ENCODE results near the gene ADCY9.

GRCh38 chr16:3999479-4000325, 116.5 kb downstream of the ADCY9 start:
- no peak for TF ChIP-seq CTCF (IDR thresholded peaks at IDR 0.05 in 2 of 3, conservative IDR thresholded peaks at IDR 0.05 in 1 of 3; ENCODE audit: borderline replicate concordance in 1 of 3, insufficient read depth in 1 of 3, low read depth in 2 of 3, low read length in 2 of 3)
- TF ChIP-seq EZH2 (IDR thresholded peaks at IDR 0.05) = no peak
- TF ChIP-seq REST (IDR thresholded peaks at IDR 0.05; ENCODE audit: low read depth) = no peak
- no peak for TF ChIP-seq CEBPB (IDR thresholded peaks at IDR 0.05; ENCODE audit: low read depth)
- TF ChIP-seq EZH2phosphoT487 (IDR thresholded peaks at IDR 0.05; ENCODE audit: borderline replicate concordance) = no peak
- no peak for TF ChIP-seq ZFX (IDR thresholded peaks at IDR 0.05)
- no peak for TF ChIP-seq ZNF274 (IDR thresholded peaks at IDR 0.05; ENCODE audit: low read depth, low read length)
- no peak for TF ChIP-seq POLR2AphosphoS5 (IDR thresholded peaks at IDR 0.05; ENCODE audit: low read depth, low read length)
- no peak for TF ChIP-seq SRF (IDR thresholded peaks at IDR 0.05; ENCODE audit: low read depth)
- TF ChIP-seq SIN3A (IDR thresholded peaks at IDR 0.05; ENCODE audit: low read depth) = no peak
- no peak for TF ChIP-seq EGR1 (IDR thresholded peaks at IDR 0.05; ENCODE audit: low read depth)
- no peak for TF ChIP-seq POLR2A (IDR thresholded peaks at IDR 0.05; ENCODE audit: borderline replicate concordance, extremely low read depth, insufficient read depth, insufficient read length)
- TF ChIP-seq JUND (IDR thresholded peaks at IDR 0.05) = no peak
- TF ChIP-seq SP1 (IDR thresholded peaks at IDR 0.05; ENCODE audit: low read depth) = no peak

All from HCT116 (cell line).